K562 (cell line): ENCODE measurements around the gene LMNB1. TPM values are rescaled to one million over a fixed set of nuclear protein-coding genes. Genes with fewer than 3 reads are reported as not detected.

Experiments used
- CBX1 ChIP-seq: sonication (generic); IDR thresholded peaks from 2 replicates; pipeline ENCODE4 v1.6.1; 2016; ENCODE audit warnings: antibody characterized with exemption, low read depth, mild to moderate bottlenecking
- ESRRA ChIP-seq: fragments of 450-650 bp; IDR thresholded peaks from 2 replicates; pipeline ENCODE4 v1.6.1; 2014; ENCODE audit warnings: low read depth, mild to moderate bottlenecking, moderate library complexity, borderline replicate concordance
- ETV5 ChIP-seq: sonication (generic); formaldehyde crosslinking; IDR thresholded peaks from 2 replicates; pipeline ENCODE4 v1.4.0; 2020; ENCODE audit warnings: low read depth, mild to moderate bottlenecking, missing genetic modification reagents
- KDM2B ChIP-seq: fragments of 250-450 bp; sonication (Bioruptor Pico); IDR thresholded peaks from 2 replicates; pipeline ENCODE4 v1.8.0; 2021; ENCODE audit warnings: mild to moderate bottlenecking, moderate library complexity
- POLR2A ChIP-seq: fragments of 450-650 bp; conservative IDR thresholded peaks from 2 replicates; pipeline ENCODE4 v1.6.1; 2016
- POLR2AphosphoS5 ChIP-seq: IDR thresholded peaks from 2 replicates; pipeline ENCODE4 v1.6.1; 2011; ENCODE audit warnings: mild to moderate bottlenecking, low read depth, low read length, moderate library complexity; ENCODE audit not compliant: control insufficient read depth, insufficient read depth
- RBM39 ChIP-seq: fragments of 200-400 bp; formaldehyde crosslinking; optimal IDR thresholded peaks from 2 replicates; pipeline ENCODE3; 2018; ENCODE audit warnings: low read depth, low read length
- ZC3H4 ChIP-seq: sonication (generic); formaldehyde crosslinking; IDR thresholded peaks from 2 replicates; pipeline ENCODE4 v1.9.0; 2021; ENCODE audit warnings: missing genetic modification reagents, borderline replicate concordance
- polyA plus RNA-seq, 8 experiments: library from polyadenylated mRNA; depleted of rRNA in 4 of 8; stranded (reverse) in 5 of 8; unstranded in 3 of 8; fragments of >200 nt; fragmentation: Nextera tagmentation in 2 of 8; fragmentation: Illumina TruSeq in 1 of 8; extraction: Ambion mirVana in 2 of 8; extraction: Trizol in 1 of 8; gene quantifications; 2 replicates each; pipeline versions ENCODE4 v1.2.1 to v1.2.3, GENCODE V29; 2011 to 2014; ENCODE audit warnings: inconsistent platforms in 1 of 8, missing spikeins in 1 of 8
- total RNA-seq, 7 experiments: library from RNA; depleted of rRNA in 6 of 7; stranded (reverse); fragments of >200 nt in 6 of 7; fragmentation: Illumina TruSeq in 2 of 7; extraction: Trizol in 2 of 7; gene quantifications; 2 replicates each; pipeline versions ENCODE4 v1.2.1 to v1.2.3, GENCODE V29; 2011 to 2021; ENCODE audit warnings: low replicate concordance in 1 of 7
- TF ChIP-seq, protein P1 (sequence below), 2 experiments: fragments of 450-650 bp in 1 of 2; sonication (generic) in 1 of 2; formaldehyde crosslinking in 1 of 2; IDR thresholded peaks; 2 replicates each; pipeline versions ENCODE4 v1.7.1 to v1.9.0; 2016 to 2022; ENCODE audit warnings: inconsistent platforms in 1 of 2, mild to moderate bottlenecking in 1 of 2, missing genetic modification reagents in 1 of 2
- TF ChIP-seq, protein P2 (sequence below): sonication (generic); formaldehyde crosslinking; IDR thresholded peaks from 2 replicates; pipeline ENCODE4 v1.8.0; 2022; ENCODE audit warnings: mild to moderate bottlenecking, missing genetic modification reagents, borderline replicate concordance
- TF ChIP-seq, protein P3 (sequence below): fragments of 200-800 bp; sonication (Bioruptor generic); IDR thresholded peaks from 2 replicates; pipeline ENCODE4 v1.6.1; 2017; ENCODE audit warnings: missing genetic modification characterization, missing compliant biosample characterization
- TF ChIP-seq, protein P4 (sequence below): fragments of 250-450 bp; sonication (Bioruptor Pico); IDR thresholded peaks from 2 replicates; pipeline ENCODE4 v1.8.0; 2022; ENCODE audit warnings: inconsistent platforms

LMNB1 gene
- total and polyA plus RNA-seq, 9 of the 15 experiments (the other 6 are each of a cell fraction or from before 2014, with no cell fraction given): 2.8 to 190 (median 131) TPM

DNA sequence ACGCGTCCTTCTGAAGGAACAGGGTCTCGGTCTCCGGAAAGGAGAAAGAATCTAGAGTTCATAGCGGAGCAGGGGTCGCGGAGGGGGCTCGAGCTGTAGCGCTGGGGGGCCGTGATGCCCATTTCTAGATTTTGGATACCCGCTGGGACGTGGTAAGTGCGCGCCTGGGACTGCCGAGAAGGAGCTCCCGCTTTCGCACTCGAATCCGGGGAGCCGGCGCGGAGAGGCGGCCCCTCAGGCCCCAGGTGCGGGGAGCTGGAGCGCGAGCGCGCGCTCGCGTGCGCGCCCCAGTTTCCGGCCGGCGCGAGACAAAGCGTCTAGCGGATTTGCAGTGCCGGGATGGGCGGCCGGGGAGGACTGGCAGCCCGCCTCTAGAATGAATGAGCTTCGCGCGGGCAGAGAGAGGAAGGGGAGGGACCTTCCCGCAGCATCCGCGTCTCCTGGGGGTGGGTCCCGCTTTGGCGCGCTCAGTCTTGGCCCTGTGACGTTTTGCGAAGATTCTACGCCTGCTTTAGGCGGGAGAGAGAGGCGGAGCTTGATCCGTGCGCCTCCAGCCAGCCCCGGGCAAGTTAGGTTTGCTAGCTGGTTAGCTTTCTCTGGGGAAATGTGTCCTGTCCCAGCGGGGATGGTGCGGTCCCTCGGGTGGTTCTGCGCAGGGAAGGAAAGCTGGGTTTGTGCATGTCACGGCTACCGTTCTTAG is 1.2 kb downstream of the LMNB1 start (continued):
- peak; percentile 95 for TF ChIP-seq POLR2AphosphoS5
- TF ChIP-seq, protein P1, sequence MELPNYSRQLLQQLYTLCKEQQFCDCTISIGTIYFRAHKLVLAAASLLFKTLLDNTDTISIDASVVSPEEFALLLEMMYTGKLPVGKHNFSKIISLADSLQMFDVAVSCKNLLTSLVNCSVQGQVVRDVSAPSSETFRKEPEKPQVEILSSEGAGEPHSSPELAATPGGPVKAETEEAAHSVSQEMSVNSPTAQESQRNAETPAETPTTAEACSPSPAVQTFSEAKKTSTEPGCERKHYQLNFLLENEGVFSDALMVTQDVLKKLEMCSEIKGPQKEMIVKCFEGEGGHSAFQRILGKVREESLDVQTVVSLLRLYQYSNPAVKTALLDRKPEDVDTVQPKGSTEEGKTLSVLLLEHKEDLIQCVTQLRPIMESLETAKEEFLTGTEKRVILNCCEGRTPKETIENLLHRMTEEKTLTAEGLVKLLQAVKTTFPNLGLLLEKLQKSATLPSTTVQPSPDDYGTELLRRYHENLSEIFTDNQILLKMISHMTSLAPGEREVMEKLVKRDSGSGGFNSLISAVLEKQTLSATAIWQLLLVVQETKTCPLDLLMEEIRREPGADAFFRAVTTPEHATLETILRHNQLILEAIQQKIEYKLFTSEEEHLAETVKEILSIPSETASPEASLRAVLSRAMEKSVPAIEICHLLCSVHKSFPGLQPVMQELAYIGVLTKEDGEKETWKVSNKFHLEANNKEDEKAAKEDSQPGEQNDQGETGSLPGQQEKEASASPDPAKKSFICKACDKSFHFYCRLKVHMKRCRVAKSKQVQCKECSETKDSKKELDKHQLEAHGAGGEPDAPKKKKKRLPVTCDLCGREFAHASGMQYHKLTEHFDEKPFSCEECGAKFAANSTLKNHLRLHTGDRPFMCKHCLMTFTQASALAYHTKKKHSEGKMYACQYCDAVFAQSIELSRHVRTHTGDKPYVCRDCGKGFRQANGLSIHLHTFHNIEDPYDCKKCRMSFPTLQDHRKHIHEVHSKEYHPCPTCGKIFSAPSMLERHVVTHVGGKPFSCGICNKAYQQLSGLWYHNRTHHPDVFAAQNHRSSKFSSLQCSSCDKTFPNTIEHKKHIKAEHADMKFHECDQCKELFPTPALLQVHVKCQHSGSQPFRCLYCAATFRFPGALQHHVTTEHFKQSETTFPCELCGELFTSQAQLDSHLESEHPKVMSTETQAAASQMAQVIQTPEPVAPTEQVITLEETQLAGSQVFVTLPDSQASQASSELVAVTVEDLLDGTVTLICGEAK (IDR thresholded peaks at IDR 0.05): peak; percentile 73
- TF ChIP-seq, protein P1 (CRISPR knock-in tag; IDR thresholded peaks at IDR 0.05): no peak; the same call in 1 of the 2 replicates
- TF ChIP-seq, protein P2, sequence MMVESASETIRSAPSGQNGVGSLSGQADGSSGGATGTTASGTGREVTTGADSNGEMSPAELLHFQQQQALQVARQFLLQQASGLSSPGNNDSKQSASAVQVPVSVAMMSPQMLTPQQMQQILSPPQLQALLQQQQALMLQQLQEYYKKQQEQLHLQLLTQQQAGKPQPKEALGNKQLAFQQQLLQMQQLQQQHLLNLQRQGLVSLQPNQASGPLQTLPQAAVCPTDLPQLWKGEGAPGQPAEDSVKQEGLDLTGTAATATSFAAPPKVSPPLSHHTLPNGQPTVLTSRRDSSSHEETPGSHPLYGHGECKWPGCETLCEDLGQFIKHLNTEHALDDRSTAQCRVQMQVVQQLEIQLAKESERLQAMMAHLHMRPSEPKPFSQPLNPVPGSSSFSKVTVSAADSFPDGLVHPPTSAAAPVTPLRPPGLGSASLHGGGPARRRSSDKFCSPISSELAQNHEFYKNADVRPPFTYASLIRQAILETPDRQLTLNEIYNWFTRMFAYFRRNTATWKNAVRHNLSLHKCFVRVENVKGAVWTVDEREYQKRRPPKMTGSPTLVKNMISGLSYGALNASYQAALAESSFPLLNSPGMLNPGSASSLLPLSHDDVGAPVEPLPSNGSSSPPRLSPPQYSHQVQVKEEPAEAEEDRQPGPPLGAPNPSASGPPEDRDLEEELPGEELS (CRISPR knock-in tag): no peak
- TF ChIP-seq ZC3H4 (CRISPR knock-in tag): peak; percentile 84; the same call in 1 of the 2 replicates
- no peak for TF ChIP-seq ESRRA
- TF ChIP-seq KDM2B (CRISPR knock-in tag): 0 out of 2 replicates have a peak, but pooled peaks have one; percentile 27
- TF ChIP-seq, protein P3, sequence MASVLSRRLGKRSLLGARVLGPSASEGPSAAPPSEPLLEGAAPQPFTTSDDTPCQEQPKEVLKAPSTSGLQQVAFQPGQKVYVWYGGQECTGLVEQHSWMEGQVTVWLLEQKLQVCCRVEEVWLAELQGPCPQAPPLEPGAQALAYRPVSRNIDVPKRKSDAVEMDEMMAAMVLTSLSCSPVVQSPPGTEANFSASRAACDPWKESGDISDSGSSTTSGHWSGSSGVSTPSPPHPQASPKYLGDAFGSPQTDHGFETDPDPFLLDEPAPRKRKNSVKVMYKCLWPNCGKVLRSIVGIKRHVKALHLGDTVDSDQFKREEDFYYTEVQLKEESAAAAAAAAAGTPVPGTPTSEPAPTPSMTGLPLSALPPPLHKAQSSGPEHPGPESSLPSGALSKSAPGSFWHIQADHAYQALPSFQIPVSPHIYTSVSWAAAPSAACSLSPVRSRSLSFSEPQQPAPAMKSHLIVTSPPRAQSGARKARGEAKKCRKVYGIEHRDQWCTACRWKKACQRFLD (CRISPR knock-in tag): no peak; the same call in 1 of the 2 replicates
- peak; percentile 78 for TF ChIP-seq CBX1
- no peak; the same call in 1 of the 2 replicates for TF ChIP-seq ETV5 (CRISPR knock-in tag)
- TF ChIP-seq, protein P4, sequence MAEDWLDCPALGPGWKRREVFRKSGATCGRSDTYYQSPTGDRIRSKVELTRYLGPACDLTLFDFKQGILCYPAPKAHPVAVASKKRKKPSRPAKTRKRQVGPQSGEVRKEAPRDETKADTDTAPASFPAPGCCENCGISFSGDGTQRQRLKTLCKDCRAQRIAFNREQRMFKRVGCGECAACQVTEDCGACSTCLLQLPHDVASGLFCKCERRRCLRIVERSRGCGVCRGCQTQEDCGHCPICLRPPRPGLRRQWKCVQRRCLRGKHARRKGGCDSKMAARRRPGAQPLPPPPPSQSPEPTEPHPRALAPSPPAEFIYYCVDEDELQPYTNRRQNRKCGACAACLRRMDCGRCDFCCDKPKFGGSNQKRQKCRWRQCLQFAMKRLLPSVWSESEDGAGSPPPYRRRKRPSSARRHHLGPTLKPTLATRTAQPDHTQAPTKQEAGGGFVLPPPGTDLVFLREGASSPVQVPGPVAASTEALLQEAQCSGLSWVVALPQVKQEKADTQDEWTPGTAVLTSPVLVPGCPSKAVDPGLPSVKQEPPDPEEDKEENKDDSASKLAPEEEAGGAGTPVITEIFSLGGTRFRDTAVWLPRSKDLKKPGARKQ (CRISPR knock-in tag): no peak
- no peak for TF ChIP-seq RBM39
- peak; percentile 92 for TF ChIP-seq POLR2A
